22Rv1 (cell line): ENCODE measurements around the gene MAST4.

Source experiments
- ZFX ChIP-seq: fragments of 450-650 bp; IDR thresholded peaks from 2 replicates; pipeline ENCODE4 v1.6.1; 2017; ENCODE audit warnings: antibody characterized with exemption, borderline replicate concordance
- TF ChIP-seq, protein P1 (sequence below): fragments of 450-650 bp; IDR thresholded peaks from 2 replicates; pipeline ENCODE4 v1.5.1; 2017; ENCODE audit warnings: mild to moderate bottlenecking

DNA sequence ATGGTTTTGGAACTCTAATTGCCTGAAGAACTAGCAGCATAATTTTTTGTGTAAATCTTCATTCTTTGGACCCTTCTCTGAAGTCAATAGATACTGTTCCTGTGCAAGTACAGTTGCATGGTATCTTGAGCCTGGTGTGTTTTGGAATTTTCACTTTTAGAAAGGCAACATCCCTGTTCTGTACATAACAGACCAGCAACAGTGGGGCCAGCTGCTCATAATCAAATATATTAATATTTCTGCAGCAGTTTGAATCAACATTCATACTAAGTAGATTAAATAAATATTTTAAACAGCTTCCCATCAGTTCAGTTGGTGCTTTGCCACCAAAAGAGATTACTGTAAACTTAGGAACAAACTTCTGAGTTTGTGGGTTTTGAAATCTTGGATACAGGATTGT is 502.5 kb downstream of the MAST4 start:
- TF ChIP-seq, protein P1, sequence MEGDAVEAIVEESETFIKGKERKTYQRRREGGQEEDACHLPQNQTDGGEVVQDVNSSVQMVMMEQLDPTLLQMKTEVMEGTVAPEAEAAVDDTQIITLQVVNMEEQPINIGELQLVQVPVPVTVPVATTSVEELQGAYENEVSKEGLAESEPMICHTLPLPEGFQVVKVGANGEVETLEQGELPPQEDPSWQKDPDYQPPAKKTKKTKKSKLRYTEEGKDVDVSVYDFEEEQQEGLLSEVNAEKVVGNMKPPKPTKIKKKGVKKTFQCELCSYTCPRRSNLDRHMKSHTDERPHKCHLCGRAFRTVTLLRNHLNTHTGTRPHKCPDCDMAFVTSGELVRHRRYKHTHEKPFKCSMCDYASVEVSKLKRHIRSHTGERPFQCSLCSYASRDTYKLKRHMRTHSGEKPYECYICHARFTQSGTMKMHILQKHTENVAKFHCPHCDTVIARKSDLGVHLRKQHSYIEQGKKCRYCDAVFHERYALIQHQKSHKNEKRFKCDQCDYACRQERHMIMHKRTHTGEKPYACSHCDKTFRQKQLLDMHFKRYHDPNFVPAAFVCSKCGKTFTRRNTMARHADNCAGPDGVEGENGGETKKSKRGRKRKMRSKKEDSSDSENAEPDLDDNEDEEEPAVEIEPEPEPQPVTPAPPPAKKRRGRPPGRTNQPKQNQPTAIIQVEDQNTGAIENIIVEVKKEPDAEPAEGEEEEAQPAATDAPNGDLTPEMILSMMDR = no peak
- no peak for TF ChIP-seq ZFX
